GM11168 (cell line): ENCODE measurements around the gene NPM1.
"Not testable (repeated sequence)": the region's sequence is repeated elsewhere in the genome, so short reads cannot be mapped to it uniquely, and the experiment has no call there.

Experiments used
- in situ Hi-C: fragments of 300-500 bp; cut with MboI; formaldehyde crosslinking; loops from one replicate; pipeline ENCODE4 v1.12.0; 2022; ENCODE audit warnings: low sequenced_read_pairs; ENCODE audit not compliant: unreplicated experiment

The NPM1 gene

DNA sequence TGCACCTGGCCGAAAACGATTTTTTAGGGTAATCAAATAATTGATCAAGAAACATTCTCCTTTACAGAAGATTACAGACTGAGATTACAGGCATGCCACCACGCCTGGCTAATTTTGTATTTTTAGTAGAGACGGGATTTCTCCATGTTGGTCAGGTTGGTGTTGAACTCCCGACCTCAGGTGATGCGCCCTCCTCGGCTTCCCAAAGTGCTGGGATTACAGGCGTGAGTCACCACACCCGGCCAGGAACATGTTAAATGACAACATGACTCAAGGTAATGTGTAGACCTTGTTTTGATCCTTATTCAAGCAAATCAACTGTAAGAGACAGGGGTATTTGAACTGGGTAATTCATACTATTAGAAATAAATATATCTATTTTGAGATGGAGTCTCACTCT, 3.2 kb upstream of the NPM1 start:
- in situ Hi-C loops: not testable (repeated sequence)

GRCh38 chr5:171384999-171385398, 2.6 kb upstream of the NPM1 start:
- in situ Hi-C loops: not testable (repeated sequence)

GRCh38 chr5:171386006-171386671, 1.5 kb upstream of the NPM1 start:
- in situ Hi-C loops: no loop called here

DNA sequence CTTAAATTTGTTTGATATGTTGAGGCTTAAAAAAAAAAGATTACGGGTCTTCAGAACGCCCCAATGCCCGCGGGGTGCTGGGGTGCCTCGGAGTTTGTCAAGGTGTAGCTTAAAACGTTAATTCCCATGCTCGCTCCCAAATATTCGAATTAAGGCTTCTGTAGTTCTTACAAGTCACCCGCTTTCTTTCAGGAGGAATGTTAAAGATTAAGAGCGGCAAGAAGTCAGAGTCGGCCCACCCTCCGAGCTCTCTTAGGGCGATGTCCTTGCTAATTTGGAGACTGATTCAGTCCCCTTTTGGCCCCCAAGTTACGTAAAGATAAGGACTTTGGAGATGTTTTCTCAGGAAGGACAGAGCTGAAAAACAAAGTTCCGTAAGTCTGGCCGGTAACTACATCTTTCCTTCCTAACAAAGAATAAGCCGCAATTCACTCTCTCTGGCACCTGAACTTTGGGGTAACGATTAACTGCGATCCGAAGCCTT, 746 bp upstream of the NPM1 start:
- in situ Hi-C loops: no loop called here

DNA sequence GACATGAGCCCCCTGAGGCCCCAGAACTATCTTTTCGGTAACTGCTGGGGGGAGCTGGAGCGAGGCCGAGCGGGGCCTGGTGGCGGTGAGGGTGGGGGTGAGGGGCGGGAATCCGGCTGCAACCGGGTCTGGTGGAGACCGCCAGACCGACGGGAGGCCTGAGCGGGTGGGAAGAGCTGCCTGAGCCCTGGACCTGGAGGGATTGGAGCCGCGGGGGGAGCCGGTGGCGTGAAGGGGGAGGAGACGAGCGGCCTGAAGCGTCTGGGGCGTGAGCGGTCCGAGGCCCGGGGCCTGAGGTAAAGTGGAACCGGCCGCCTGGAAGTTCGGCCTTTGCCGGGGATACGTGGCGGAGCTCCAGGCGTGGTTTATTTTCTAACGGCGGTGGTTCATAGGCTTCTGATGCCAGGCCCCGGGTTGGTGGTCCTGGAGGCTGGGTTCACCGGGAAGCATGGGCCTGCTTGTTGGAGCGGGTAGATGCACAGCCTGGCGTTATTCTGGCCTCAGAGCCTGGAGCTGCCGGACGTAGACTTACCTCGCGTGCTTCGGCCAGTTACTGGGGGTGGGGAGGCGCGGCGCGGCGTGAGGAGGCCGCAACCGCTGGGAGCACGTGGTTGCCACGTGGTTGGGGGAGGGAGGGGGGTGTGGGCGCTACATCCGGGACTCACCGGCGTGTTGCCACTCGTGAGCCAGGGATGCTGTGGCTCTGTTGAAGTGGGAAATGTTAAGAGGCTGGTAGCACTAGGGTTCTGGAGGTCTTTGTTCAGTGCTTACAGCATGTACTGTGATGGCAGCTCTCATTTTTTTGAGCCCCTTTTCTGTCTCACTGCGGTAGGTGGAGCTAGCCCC, 544 bp downstream of the NPM1 start:
- in situ Hi-C loops: no loop called here

DNA sequence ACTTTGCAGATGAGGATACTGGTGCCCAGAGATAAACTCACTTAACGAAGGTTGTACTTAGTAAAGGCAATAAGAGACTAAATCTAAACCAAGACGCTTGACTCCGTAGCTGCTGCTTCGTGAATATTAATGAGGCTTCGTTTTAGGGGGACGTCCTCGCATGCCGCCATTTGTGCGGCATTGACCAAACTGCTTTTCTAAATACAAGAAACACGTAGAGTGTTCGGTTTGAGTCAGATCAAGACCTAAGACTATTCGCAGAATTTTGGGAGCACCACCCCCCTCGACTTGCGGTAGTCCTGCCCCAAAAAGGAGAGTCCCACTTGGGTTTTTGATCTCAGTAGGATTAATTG, 1.1 kb downstream of the NPM1 start:
- in situ Hi-C loops: no loop called here

GRCh38 chr5:171390883-171391677, 3.4 kb downstream of the NPM1 start:
- in situ Hi-C loops: no loop called here

GRCh38 chr5:171391996-171392577, 4.4 kb downstream of the NPM1 start:
- in situ Hi-C loops: no loop called here

DNA sequence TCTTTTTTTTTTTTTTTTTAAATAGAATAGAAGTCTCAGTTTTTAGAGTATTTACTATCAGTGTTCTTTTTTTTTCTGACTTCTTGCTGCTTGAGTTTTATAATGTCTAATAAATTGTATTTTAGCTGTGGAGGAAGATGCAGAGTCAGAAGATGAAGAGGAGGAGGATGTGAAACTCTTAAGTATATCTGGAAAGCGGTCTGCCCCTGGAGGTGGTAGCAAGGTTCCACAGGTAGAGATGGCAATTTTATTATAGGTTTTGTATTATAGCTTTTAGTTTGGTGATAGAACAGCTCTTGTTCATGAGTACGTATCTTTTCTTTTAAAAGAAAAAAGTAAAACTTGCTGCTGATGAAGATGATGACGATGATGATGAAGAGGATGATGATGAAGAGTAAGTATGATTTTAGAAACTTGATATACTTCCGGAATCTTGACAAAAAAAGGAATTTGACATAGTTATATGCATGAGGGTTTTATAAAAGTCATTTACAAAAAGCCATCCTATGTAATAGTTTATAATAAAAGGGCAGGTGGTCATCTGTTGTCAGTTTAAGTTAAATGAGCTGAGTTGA, 5.0 kb downstream of the NPM1 start:
- in situ Hi-C loops: no loop called here

DNA sequence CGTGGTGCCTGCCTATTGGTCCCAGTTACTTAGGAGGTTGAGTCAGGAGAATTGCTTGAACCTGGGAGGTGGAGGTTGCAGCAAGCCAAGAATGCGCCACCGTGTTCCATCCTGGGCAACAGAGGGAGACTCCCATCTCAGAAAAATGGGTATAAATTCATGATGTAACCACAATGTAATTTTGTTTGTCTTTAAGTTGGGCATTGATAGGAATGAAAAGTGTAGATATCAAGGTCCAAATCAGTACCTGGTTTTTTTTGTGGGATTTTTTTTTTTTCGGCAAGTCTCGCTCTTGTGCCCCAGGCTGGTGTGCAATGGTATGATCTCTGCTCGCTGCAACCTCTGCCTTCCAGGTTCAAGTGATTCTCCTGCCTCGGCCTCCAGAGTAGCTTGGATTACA, 7.4 kb downstream of the NPM1 start:
- in situ Hi-C loops: no loop called here

GRCh38 chr5:171396583-171396982, 8.9 kb downstream of the NPM1 start:
- in situ Hi-C loops: not testable (repeated sequence)

GRCh38 chr5:171397190-171397589, 9.5 kb downstream of the NPM1 start:
- in situ Hi-C loops: no loop called here

- in situ Hi-C loops: no loop called here
Measured at GRCh38 chr5:171397599-171397998, 9.9 kb downstream of the NPM1 start.

GRCh38 chr5:171398660-171399059, 11.0 kb downstream of the NPM1 start:
- in situ Hi-C loops: not testable (repeated sequence)

- in situ Hi-C loops: no loop called here
Measured at GRCh38 chr5:171400169-171400568, 12.5 kb downstream of the NPM1 start.

DNA sequence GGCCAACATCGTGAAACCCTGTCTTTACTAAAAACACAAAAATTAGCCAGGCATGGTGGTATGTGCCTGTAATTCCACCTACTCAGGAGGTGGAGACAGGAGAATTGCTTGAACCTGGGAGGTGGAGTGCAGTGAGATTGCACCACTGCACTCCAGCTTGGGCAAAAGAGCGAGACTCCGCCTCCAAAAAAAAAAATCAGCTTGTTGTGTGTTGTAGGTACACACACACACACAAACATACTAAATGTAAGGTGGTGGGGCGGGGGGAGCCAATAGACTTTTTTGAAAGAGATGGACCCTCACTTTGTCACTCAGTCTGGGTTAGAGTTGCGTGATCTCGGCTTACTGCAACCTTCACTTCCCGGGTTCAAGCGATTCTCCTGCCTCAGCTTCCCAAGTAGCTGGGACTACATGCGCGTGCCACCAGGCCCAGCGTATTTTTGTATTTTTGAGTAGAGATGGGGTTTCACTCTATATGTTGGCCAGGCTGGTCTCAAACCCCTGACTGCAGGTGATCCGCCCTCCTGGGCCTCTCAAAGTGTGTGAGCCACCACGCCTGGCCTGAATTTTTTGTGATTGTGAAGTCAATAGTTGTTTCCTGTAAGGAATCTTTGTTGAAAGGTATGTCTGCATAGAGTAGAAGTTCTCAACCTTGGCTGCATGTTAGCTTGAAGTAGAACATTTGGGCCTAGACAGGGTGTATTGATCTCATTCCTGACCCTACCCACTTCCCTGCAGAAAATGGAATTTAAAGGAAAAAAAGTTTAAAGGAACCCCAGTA, 13.7 kb downstream of the NPM1 start:
- in situ Hi-C loops: no loop called here

- in situ Hi-C loops: not testable (repeated sequence)
Measured at GRCh38 chr5:171402751-171403150, 15.1 kb downstream of the NPM1 start.

- in situ Hi-C loops: no loop called here
Measured at GRCh38 chr5:171405615-171406014, 18.0 kb downstream of the NPM1 start.

GRCh38 chr5:171407234-171407633, 19.6 kb downstream of the NPM1 start:
- in situ Hi-C loops: no loop called here
